Measurements from ENCODE around the gene HSPA8.

GRCh38 chr11:123030517-123030916 is 31.4 kb downstream of the HSPA8 start:
- TF ChIP-seq, protein P1, sequence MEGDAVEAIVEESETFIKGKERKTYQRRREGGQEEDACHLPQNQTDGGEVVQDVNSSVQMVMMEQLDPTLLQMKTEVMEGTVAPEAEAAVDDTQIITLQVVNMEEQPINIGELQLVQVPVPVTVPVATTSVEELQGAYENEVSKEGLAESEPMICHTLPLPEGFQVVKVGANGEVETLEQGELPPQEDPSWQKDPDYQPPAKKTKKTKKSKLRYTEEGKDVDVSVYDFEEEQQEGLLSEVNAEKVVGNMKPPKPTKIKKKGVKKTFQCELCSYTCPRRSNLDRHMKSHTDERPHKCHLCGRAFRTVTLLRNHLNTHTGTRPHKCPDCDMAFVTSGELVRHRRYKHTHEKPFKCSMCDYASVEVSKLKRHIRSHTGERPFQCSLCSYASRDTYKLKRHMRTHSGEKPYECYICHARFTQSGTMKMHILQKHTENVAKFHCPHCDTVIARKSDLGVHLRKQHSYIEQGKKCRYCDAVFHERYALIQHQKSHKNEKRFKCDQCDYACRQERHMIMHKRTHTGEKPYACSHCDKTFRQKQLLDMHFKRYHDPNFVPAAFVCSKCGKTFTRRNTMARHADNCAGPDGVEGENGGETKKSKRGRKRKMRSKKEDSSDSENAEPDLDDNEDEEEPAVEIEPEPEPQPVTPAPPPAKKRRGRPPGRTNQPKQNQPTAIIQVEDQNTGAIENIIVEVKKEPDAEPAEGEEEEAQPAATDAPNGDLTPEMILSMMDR (IDR thresholded peaks at IDR 0.05 in 2 of 3, conservative IDR thresholded peaks at IDR 0.05 in 1 of 3; ENCODE audit: control insufficient read depth in 2 of 3, extremely low read depth in 1 of 3, insufficient read depth in 1 of 3, low read depth in 3 of 3, low read length in 3 of 3), result no peak
- TF ChIP-seq SIX5 (IDR thresholded peaks at IDR 0.05; ENCODE audit: low read depth, low read length, severe bottlenecking) (no peak), BACH1 (IDR thresholded peaks at IDR 0.05; ENCODE audit: borderline replicate concordance) (no peak), EZH2 (IDR thresholded peaks at IDR 0.05; ENCODE audit: borderline replicate concordance, control insufficient read depth, low read depth, low read length) (no peak), ZNF24 (IDR thresholded peaks at IDR 0.05) (no peak), CHD2 (IDR thresholded peaks at IDR 0.05; ENCODE audit: borderline replicate concordance, low read depth, low read length) (no peak), RAD21 (IDR thresholded peaks at IDR 0.05; ENCODE audit: insufficient read depth, low read depth, low read length) (no peak), BHLHE40 (IDR thresholded peaks at IDR 0.05; ENCODE audit: borderline replicate concordance in 1 of 2, low read depth in 2 of 2, low read length in 1 of 2) (no peak)
- TF ChIP-seq, protein P2, sequence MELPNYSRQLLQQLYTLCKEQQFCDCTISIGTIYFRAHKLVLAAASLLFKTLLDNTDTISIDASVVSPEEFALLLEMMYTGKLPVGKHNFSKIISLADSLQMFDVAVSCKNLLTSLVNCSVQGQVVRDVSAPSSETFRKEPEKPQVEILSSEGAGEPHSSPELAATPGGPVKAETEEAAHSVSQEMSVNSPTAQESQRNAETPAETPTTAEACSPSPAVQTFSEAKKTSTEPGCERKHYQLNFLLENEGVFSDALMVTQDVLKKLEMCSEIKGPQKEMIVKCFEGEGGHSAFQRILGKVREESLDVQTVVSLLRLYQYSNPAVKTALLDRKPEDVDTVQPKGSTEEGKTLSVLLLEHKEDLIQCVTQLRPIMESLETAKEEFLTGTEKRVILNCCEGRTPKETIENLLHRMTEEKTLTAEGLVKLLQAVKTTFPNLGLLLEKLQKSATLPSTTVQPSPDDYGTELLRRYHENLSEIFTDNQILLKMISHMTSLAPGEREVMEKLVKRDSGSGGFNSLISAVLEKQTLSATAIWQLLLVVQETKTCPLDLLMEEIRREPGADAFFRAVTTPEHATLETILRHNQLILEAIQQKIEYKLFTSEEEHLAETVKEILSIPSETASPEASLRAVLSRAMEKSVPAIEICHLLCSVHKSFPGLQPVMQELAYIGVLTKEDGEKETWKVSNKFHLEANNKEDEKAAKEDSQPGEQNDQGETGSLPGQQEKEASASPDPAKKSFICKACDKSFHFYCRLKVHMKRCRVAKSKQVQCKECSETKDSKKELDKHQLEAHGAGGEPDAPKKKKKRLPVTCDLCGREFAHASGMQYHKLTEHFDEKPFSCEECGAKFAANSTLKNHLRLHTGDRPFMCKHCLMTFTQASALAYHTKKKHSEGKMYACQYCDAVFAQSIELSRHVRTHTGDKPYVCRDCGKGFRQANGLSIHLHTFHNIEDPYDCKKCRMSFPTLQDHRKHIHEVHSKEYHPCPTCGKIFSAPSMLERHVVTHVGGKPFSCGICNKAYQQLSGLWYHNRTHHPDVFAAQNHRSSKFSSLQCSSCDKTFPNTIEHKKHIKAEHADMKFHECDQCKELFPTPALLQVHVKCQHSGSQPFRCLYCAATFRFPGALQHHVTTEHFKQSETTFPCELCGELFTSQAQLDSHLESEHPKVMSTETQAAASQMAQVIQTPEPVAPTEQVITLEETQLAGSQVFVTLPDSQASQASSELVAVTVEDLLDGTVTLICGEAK (IDR thresholded peaks at IDR 0.05; ENCODE audit: borderline replicate concordance), result no peak
- TF ChIP-seq, protein P3, sequence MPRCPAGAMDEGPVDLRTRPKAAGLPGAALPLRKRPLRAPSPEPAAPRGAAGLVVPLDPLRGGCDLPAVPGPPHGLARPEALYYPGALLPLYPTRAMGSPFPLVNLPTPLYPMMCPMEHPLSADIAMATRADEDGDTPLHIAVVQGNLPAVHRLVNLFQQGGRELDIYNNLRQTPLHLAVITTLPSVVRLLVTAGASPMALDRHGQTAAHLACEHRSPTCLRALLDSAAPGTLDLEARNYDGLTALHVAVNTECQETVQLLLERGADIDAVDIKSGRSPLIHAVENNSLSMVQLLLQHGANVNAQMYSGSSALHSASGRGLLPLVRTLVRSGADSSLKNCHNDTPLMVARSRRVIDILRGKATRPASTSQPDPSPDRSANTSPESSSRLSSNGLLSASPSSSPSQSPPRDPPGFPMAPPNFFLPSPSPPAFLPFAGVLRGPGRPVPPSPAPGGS (IDR thresholded peaks at IDR 0.05; ENCODE audit: borderline replicate concordance, insufficient read depth, low read depth, low read length, poor library complexity, severe bottlenecking), result no peak

All from GM12878 (cell line).